ENCODE data around the gene B3GALT5.
"Not testable (repeated sequence)": the region's sequence is repeated elsewhere in the genome, so short reads cannot be mapped to it uniquely, and the experiment has no call there.

Gene B3GALT5

DNA sequence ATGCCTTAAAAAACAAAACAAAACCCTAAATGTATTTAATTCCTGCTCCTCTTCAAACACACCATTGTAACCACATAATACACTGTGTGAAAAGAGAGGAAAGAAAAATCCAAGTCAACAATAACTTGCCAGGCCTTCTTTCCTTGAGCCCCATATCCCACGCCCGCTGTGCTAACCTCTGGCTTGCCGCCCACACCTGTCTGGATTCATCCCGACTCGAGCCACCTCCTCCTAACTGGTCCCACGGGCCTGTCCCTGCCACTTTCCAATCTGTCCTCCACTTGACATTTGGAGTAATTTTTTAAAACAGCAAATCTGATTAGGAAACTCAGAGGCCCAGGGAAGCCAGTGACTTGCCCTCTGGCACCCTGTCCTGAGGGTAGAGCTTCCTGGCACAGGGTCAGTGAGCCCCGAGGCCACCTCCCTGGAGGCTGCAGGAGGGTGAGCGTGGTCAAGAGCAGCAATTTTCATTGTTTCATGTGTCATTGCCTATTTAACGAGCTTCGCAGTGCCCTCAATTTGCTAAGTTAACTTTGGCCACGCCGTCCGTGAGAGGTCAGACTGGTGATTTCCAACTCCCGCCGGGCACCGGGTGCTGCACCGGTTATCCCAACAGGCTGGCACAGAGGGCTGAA, 54.1 kb downstream of the B3GALT5 start:
- no peak for DNase-seq (ENCODE audit: low spot score)

DNA sequence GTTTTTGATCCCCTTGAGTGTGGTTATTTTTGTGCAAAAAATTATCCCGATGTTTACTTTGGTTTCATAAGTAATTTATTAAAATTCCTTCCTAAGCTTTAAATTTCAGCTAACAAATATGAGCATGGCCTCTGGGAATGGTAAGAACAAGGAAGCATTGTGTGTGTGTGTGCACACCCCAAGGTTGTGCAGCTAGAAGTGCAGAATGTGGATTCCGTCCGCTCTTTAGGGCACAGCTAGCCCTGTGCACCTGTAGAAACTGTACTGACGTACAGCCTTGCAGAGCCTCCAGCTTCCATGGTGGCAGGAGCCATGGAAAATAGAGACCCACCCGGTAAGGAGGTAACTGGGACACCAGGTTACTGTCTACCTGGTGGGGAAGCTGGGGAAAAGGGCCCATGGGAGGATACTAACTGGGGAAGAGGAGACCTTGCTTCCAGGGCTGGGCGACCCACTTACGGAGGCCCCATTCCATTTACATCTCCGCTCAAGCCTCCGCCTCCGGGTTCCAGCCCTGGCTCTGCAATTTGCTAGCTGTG, 54.7 kb downstream of the B3GALT5 start:
- no peak for DNase-seq (ENCODE audit: low spot score)

DNA sequence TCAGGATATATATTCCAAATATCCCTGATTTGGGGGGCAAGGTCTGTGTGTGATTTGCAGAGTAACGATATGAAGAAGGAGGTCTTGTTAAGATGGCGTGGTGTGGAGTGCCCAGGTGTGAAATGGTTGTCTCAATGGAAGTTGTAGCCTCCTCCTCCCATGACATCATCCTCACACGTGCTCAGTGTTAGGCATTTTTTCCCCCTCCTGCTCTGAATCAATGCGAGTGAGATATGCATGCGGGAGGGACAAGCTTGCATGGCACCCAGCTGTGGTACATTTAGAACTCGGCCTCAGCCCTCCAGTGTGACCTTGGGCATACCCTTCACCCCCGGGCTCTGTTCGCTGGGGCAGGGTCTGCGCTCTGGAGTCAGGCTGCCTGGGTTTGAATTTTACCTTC, 55.6 kb downstream of the B3GALT5 start:
- DNase-seq (ENCODE audit: low spot score): no peak

DNA sequence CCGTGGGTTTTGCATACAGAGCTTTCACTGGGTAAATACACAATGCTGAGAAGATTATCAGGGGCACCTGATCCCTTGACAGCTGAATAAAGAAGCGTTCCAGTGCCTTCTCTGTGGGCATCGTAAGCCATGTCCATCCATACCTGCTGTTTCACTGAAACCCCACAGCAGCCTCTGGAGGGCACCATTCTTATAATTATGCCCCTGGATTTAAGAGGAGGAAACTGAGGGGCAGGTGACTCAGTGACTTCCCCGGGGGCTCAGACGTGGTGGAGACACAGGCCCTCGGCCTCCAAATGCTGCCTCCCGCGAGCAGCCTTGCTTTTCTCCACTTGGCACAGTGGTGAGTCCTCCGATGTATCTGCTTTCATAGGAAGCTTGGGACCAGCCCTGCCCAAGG, 56.7 kb downstream of the B3GALT5 start:
- DNase-seq (ENCODE audit: low spot score): no peak

DNA sequence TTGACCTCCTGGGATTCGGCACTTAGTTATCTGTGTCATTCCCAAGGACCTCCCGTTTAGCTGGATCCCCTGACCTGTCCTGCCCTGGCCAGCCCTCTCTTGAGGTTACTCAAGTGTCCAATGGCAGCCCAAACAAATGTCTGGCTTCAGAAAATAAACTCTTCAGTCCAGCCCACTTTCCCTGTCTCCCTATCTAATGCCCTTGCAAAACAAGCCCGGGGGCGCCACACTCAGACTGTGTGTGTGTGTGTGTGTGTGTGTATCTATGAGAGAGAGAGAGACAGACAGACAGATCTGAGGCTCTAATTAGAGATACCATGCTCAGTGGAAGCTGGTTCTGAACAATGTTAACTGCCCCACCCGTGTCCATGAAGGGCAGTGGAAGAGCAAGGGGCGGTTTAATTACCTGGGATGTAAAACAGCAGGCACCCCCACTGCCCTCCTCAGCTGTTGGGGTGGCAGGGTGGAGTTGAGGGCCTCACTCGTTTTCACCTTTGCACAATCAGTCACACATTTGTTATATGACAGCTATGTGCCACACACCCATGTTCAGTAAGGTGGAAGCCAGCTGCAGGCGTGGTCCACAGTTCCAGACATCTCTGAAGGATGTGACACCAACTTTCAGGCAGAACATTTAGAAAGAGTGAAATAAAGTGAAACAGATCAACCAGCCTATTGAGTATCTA, 57.4 kb downstream of the B3GALT5 start:
- no peak for DNase-seq (ENCODE audit: low spot score)

DNA sequence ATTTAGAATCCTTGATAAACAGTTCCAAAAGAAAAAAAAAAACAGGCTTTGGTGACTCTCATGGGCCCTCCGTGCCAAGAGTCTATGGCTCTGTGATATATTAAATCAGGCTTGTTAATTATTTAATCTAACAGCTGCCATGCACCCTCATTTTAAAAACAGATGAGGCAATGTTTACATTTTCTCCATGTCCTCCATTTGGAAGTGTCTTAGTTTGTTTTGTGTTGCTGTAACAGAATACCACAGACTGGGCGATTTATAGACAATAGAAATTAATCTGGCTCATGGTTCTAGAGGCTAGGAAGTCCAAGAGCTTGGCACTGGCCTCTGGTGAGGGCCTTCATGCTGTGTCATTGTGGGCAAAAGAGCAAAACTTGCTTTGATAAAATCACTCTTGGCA, 58.0 kb downstream of the B3GALT5 start:
- DNase-seq (ENCODE audit: low spot score): no peak

DNA sequence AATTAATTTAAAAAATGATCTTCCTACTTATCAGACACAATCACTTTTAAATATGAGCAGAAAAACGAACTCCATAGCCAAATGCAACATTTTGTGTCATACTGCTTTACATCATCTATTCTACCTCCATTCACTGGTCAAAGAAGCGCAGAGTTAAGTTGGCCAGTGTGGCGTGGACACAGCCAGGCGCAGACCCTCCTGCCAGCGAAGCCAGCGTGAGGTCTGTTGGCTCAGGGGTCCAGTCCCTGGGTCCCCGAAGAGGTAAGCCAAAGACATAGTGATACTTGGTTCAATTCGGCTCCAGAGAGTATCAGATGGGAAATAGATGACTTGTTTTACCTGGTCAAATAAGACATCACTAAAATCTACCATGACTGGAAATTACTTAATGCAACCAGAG, 59.2 kb downstream of the B3GALT5 start:
- DNase-seq (ENCODE audit: low spot score): no peak

DNA sequence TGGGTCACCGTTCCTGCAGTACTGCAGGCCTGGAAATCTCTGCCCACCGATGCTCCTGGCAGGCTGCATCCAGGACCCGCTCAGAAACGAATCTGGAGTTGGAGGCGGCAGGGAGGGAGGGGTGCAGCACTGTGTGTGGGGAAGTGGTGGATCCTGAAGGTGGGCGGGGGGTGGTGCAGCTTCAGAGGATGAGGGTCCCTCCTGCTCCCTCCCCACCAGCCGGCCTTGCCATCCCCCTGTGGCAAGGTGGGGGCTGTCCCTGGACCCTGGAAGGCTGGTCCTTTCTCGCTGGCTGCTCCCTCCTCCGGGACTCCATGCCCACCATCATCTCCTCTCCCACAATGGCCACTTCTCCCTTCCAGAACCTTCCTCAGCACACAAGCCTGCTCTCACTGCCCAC, 60.4 kb downstream of the B3GALT5 start:
- DNase-seq (ENCODE audit: low spot score): no peak

DNA sequence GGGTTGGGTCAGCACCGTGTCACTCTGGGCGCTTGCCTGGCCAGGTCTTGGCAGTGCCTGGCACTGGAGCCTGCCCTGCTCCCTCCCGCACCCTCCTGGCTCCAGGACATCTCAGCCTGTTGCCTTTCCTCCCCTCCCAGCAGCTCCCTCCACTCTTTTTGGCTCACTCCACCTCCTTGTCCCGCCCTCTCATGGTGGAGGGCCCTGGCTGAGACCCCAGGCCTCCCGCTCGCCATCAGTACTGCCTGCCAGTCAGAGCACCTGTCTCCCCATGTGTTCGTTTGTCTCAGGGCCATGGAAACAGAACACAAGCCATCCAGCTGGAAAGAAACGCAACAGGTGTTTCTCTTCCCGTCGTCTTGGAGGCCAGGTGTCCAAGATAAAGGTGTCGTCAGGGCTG, 61.0 kb downstream of the B3GALT5 start:
- no peak for DNase-seq (ENCODE audit: low spot score)

DNA sequence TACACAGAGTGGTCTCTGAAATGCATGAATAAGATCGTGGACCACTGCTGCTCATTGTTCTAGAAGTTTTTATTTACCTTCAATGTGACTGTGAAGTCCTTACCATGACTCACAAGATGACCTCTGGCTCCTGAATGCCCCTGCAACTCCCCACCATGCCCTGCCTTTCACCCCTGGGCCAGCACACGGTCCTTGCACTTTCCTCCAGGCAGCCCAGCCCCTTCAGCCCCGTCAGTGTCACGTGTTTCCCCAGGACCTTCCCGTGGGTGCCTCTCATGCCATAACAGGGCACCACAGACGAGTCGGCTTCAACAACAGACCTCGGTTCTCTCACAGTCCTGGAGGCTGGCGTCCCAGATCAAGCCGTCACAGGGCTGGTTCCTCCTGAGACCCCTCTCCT, 62.1 kb downstream of the B3GALT5 start:
- DNase-seq (ENCODE audit: low spot score): no peak

DNA sequence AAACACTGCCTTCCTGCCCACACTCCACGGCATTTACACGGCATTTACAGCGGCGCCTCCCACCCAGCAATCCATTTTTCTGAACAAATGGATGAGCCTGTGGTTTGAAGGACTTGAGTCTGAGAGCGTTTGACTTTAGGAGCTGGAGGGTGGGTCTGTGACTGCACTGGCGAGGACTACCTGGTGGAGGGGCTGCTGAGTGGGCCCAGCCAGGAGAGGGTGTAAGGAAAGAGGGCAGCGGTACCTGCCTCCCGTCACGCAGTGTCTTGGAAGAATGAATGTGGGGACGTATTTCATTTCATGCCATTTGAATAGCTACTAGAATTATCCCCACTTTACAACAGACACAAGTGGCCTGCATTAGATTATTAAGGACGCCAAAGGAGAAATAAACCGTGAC, 62.9 kb downstream of the B3GALT5 start:
- no peak for DNase-seq (ENCODE audit: low spot score)

DNA sequence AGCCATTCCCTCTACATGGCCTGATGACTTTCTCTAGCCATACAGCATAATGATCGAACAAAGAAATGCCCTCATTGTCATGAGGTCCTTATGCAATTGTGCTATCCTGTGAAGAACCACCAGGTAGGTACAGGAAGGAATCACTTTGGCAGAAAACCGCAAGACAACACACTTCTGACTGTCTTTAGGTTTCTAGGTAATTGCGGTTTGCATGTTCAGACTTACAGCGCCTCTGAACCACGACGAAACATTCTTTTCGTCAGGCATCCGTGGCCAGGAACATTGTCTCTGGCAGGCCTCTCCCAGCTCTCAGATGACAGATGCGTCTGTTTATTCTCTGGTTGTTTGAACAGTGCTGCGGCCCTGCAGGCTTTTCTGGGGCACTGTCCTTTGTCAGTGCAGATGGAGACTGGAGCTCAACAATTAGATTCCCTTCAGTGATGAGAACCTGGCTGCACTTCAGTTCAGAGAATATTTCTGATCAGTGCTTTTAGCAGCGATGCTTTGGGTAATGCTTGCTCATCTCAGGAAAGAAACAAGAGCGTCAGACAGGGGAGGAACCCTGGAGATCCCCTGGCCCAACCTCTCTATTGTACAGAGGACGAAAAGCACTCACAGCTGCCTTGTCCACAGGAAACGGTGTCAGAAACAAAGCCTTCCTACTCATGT, 63.4 kb downstream of the B3GALT5 start:
- DNase-seq (ENCODE audit: low spot score): no peak

DNA sequence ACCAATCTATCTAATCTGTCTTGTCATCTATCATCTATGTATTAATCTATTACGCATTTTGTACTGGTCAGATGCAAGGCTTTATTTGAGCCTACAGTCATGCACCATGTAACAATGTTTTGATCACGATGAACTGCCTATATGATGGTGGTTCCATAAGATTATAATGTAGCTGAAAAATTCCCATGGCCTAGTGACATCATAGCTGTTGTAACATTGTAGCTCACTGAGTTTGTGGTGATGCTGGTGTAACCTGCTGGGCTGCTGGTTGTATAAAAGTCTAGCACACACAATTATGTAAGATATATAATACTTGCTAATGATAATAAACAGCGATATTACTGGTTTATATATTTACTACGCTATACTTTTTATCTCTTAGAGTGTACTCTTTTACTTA, 67.5 kb downstream of the B3GALT5 start:
- no peak for DNase-seq (ENCODE audit: low spot score)

DNA sequence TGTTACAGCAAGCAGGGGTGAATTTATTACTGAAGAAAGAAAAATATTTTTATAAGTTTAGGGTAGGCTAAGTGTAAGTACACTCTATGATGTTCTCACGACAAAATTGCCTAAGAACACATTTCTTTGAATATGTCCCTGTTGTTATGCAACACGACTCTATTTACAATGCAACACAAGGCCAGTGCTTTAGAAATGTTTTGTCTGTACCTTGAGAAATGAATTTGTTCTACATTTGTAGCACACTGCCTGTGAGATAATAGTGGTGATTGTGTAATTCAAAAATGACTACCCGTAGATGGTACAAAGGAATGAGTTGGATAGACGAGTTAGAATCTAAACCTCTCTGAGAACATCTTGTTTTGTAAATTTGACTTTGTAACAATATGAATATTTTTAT, 68.5 kb downstream of the B3GALT5 start:
- DNase-seq (ENCODE audit: low spot score): no peak

DNA sequence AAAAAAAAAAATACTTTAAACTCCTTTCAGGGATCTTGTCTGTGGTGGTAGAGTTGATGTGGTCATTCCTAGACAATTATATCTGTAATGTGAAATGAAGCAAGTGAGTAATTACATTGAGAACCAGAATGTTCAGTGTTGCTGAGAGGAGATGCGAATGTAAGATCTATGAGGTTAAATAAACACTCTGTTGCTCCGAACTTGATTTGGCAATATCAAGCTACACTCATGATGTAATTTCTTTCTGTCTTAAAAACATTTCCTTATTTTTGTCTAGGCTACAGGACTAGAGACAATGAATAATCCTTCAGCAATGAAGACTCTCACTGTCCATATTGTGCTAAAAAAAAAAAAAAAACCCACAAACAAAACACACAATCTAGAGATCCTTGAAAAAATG, 69.1 kb downstream of the B3GALT5 start:
- DNase-seq (ENCODE audit: low spot score): no peak

DNA sequence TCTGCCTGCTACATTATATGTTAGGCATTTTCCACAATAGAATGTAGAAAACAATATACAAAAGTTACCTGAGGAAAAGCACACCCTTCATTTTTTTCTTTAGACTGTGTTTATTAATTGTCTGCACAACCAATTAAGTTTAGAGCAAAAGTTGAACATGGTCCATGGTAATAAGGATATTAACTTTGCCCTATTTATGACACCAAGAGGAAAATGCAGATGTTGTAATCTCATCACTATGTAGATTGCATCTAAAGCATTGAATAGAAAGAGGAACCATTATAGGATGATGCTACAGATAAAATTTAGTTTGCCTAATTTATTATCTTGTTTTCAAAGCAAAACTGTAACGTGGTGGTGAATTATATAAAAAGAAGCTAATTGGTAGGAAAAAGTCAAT, 72.5 kb downstream of the B3GALT5 start:
- DNase-seq (ENCODE audit: low spot score): no peak

DNA sequence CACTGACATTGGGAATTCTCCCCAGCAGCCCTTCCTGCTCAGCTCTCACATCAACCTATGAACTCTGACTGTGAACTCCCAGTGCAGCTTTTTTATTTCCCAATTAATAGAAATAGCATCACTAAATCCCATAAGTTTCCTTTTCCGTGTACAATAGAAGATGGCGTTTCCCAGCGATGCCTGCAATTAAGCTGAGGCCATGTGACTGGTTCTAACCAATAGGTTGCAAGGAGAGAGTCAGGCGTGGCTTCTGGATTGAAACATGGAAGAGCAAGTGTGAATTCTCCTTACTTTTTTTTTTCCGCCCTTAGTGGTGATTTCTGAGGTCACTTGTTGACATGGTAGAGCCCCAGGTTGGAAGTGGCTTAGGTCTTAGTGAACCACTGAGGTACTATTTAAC, 73.3 kb downstream of the B3GALT5 start:
- no peak for DNase-seq (ENCODE audit: low spot score)

DNA sequence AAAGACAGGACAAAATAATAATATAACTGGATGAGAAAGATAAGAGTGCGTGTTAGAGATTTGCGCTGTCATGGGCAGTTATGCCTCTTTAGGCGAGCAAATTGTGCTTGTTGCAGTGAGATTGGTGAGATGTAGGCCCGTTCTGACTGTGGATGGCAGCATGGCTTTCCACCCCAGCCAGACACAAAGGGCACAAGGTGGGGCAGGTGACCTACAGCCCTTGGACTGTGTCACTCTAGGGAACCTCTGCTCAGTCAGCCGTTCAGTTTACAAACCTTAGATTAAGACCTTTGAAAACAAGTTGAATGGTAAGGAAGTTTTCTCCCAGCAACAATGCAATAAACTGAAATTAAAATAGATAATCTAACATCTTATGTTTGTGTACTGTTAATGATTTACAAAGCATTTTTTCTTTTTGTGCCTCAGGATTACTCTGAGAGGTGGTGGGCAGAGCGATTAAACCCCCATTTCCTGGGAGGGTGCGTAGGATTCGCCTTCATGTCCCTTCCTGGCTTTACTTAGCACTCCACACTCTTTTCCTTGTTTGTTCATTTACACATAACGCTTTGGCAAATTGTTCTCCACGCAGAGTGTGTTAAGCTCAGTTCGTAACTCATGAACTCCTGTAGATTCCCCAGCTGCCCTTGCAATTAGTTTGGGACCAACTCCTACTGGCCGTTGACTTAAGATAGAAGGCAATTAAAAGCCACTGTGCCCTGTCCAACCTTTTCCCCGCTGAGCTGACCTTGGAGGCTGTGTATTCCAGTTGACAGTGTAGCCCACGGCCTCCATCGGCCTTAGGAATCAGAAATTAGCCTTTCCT, 74.1 kb downstream of the B3GALT5 start:
- no peak for DNase-seq (ENCODE audit: low spot score)

DNA sequence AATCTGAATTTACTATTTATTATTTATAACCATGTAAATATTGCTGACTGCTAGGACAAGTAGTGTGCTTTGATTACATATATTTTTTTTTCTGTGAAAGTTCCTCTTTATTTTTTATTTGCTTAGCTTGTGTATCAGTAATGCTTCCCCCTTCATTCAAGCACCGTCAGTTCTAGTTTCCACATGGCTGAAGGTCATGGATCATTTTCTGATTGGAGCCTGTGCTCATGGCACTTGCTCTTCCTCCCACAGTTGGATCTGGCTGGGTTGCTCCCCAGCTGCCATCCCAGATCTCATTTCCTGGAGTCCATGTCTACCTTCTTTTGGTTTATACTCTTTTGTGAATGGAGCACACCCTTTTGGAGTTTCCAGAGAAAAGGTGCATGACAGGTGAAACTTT, 75.3 kb downstream of the B3GALT5 start:
- DNase-seq (ENCODE audit: low spot score): no peak

DNA sequence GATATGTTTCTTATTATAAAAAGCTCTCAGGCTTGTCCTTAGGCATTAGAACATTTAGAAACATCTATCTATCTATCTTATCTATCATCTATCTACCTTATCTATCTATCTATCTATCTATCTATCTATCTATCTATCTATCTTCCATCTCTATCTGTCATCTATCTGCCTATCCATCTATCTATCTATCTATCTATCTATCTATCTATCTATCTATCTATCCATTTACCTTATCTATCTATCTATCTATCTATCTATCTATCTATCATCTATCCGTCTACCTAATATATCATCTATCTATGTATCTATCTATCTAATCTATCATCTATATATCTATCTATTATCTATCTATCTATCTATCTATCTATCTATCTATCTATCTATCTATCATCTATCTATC, 77.1 kb downstream of the B3GALT5 start:
- not testable (repeated sequence) for DNase-seq (ENCODE audit: low spot score)

DNA sequence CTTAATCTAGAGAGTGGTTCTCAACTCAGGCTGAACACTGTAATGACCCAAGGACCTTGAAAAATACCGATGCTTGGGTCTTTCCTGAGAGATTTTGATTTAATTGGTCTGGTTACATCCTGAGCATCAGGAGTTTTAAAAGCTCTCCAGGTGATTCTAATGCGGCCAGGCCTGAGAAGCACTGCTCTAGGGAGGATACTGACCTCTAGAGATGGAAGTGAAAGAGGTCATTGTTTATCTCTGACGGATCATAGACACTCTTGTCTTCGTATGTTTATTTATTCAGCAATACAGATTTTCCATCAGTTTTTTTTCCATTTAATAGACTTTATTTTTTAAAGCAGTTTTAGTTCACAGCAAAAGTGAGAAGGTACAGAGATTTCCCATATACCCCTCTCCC, 77.7 kb downstream of the B3GALT5 start:
- DNase-seq (ENCODE audit: low spot score): no peak

DNA sequence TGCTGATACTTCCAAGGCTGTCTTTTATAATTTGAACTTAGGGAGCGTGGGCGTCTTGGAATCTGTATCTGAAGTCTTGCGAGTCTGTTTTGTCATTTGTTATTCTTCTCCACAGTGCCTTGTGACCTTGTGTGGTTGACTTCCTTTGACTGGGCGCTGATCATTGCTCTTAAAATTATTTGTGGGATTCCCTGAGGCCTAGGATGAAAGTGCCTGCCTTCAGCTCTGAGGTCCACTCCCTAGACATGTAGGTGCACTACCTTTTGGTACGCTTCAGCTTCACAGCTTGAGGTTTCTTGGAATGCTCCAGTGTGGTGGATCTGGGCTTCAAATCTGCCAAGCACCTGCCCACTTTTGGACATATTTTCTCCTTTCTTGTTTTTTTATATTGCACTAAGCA, 82.0 kb downstream of the B3GALT5 start:
- DNase-seq (ENCODE audit: low spot score): no peak

DNA sequence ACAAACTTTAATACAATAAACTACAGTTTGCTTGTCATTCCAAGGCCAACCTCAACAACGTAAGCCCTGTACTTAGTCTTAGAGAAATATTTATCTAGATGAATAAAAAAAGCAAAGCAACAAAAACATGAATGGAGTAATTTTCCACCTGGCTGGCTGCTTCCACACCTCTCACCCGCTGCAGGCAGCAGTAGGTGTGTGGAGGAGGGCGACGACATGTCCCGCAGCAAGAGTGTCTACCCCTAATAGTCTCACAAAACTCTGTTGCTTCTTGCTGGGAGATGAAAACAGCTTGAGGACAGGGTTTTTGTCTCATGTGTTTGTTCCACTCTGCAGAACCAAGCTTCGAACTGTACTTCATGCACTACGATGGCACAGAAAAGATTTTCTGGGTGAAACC, 83.5 kb downstream of the B3GALT5 start:
- no peak for DNase-seq (ENCODE audit: low spot score)

Data from germinal center (tissue), 1 donor.